Stimulated activated CD8-positive, alpha-beta memory T cell treated with anti-CD3 and anti-CD28 coated beads, Interleukin-7, amount 100 ng/mL, for 48 hours (primary cell): Measurements from ENCODE around the gene PPP2R5C.
A peak's percentile ranks its signal among the peaks of the same experiment; 100 is the strongest.

ENCODE experiments used
- DNase-seq, 2 donors: peaks; one replicate each; pipeline ENCODE4 v3.0.0-alpha.2; 2020; ENCODE audit warnings: low read depth in 1 of 2; ENCODE audit errors: extremely low read depth in 1 of 2

Gene PPP2R5C

GRCh38 chr14:101813171-101813759 is 51.8 kb downstream of the PPP2R5C start:
- no peak for DNase-seq

GRCh38 chr14:101813833-101814232 is 52.3 kb downstream of the PPP2R5C start:
- no peak for DNase-seq

- DNase-seq = no peak
Measured at GRCh38 chr14:101814934-101815333, 53.4 kb downstream of the PPP2R5C start.

- DNase-seq = no peak
Measured at GRCh38 chr14:101815994-101816393, 54.5 kb downstream of the PPP2R5C start.

- DNase-seq = no peak
Measured at GRCh38 chr14:101817501-101818001, 56.0 kb downstream of the PPP2R5C start.

- peak in 1 of 2 donors; percentile 65 for DNase-seq
Measured at GRCh38 chr14:101819251-101819990, 57.9 kb downstream of the PPP2R5C start.

GRCh38 chr14:101820283-101820798 is 58.8 kb downstream of the PPP2R5C start:
- DNase-seq = peak in 1 of 2 donors; percentile 53

GRCh38 chr14:101821528-101821927 is 60.0 kb downstream of the PPP2R5C start:
- DNase-seq = no peak

- DNase-seq = no peak
Measured at GRCh38 chr14:101823066-101823465, 61.6 kb downstream of the PPP2R5C start.

- DNase-seq = peak in 1 of 2 donors; percentile 84
Measured at GRCh38 chr14:101823511-101824120, 62.1 kb downstream of the PPP2R5C start.

GRCh38 chr14:101824339-101824727 is 62.8 kb downstream of the PPP2R5C start:
- no peak for DNase-seq

GRCh38 chr14:101825797-101826196 is 64.3 kb downstream of the PPP2R5C start:
- no peak for DNase-seq

GRCh38 chr14:101826351-101826750 is 64.8 kb downstream of the PPP2R5C start:
- no peak for DNase-seq

- DNase-seq = no peak
Measured at GRCh38 chr14:101827286-101827685, 65.8 kb downstream of the PPP2R5C start.

GRCh38 chr14:101828046-101828445 is 66.5 kb downstream of the PPP2R5C start:
- DNase-seq = no peak

GRCh38 chr14:101830271-101830670 is 68.8 kb downstream of the PPP2R5C start:
- no peak for DNase-seq

- no peak for DNase-seq
Measured at GRCh38 chr14:101833045-101833444, 71.5 kb downstream of the PPP2R5C start.

- DNase-seq = no peak
Measured at GRCh38 chr14:101834397-101834796, 72.9 kb downstream of the PPP2R5C start.

GRCh38 chr14:101834800-101835547 is 73.5 kb downstream of the PPP2R5C start:
- DNase-seq = no peak

- DNase-seq = no peak
Measured at GRCh38 chr14:101835566-101835965, 74.1 kb downstream of the PPP2R5C start.

- DNase-seq = no peak
Measured at GRCh38 chr14:101836135-101836534, 74.6 kb downstream of the PPP2R5C start.
